K562 (cell line): ENCODE data around the gene EPB41L4B. TPM values are rescaled to one million over a fixed set of nuclear protein-coding genes. Genes with fewer than 3 reads are reported as not detected.

ENCODE experiments used
- ATAC-seq: fragments of 200-7000 bp; cut with Tn5 transposase; 3 replicates; pipeline ENCODE4 v1.9.1; 2020; ENCODE audit warnings: moderate library complexity
- BruUV-seq: library from RNA; stranded (reverse); fragments of 400-500 nt; replicated peaks from 2 replicates; lab custom pipeline; 2021; lab: Mats Ljungman, UMichigan
- CTCF ChIA-PET: fragments of 300-600 bp; formaldehyde crosslinking; extraction: SDS; loops from one replicate; lab custom pipeline; 2021; ENCODE audit warnings: low intra/inter-chr PET ratio; lab: Yijun Ruan, JAX
- POLR2A ChIA-PET: fragments of 300-600, 350-650 bp; sonication (Branson Sonifier 250); formaldehyde crosslinking; extraction: SDS; loops from one replicate; lab custom pipeline; 2021; ENCODE audit warnings: antibody characterized with exemption, inconsistent platforms; lab: Yijun Ruan, JAX
- DNase-seq, 4 experiments: peaks; one replicate each; pipeline versions ENCODE4 v3.0.0 to v3.0.0-alpha.2; 2011 to 2018; ENCODE audit warnings: low spot score in 3 of 4, mixed read lengths in 3 of 4; ENCODE audit errors: extremely low read depth in 1 of 4
- FAIRE-seq: peaks from 2 replicates; lab custom pipeline; 2011; peaks lifted over from hg19 to GRCh38; lab: Jason Lieb, UNC
- H2AFZ ChIP-seq: 2 replicates; pipeline ENCODE4 v1.6.0; 2011; ENCODE audit warnings: low read depth, low read length, control low read depth, inconsistent platforms
- H3K27ac ChIP-seq: fragments of 200-600 bp; 3 replicates; pipeline ENCODE4 v1.8.0; 2011; ENCODE audit warnings: low read depth, mild to moderate bottlenecking, control low read depth, inconsistent platforms, low read length, moderate library complexity, mixed read lengths; ENCODE audit errors: extremely low read depth
- H3K27me3 ChIP-seq, 2 experiments: fragments of 300-600 bp in 1 of 2; 2 replicates in 1 of 2; 3 replicates in 1 of 2; pipeline versions ENCODE4 v1.6.0 to v1.8.0; 2011; ENCODE audit warnings: inconsistent platforms in 2 of 2, low read length in 2 of 2, mild to moderate bottlenecking in 1 of 2, mixed read lengths in 1 of 2, moderate library complexity in 1 of 2; ENCODE audit not compliant: control insufficient read depth in 2 of 2, insufficient read depth in 2 of 2
- H3K36me3 ChIP-seq: fragments of 300-600 bp; 3 replicates; pipeline ENCODE4 v1.8.0; 2011; ENCODE audit warnings: mild to moderate bottlenecking, low read length, inconsistent platforms; ENCODE audit not compliant: control insufficient read depth, insufficient read depth
- H3K4me1 ChIP-seq, 2 experiments: fragments of 200-600 bp in 1 of 2; replicated peaks in 1 of 2; 2 replicates in 1 of 2; 3 replicates in 1 of 2; pipeline versions ENCODE4 v1.5.1 to v1.8.0; 2011; ENCODE audit warnings: inconsistent platforms in 2 of 2, low read length in 2 of 2, mild to moderate bottlenecking in 1 of 2, mixed read lengths in 1 of 2, moderate library complexity in 1 of 2; ENCODE audit not compliant: control insufficient read depth in 2 of 2, insufficient read depth in 2 of 2
- H3K4me2 ChIP-seq: 2 replicates; pipeline ENCODE4 v1.6.1; 2011; ENCODE audit warnings: low read length, control low read depth, inconsistent platforms, mixed read lengths; ENCODE audit not compliant: insufficient read depth
- H3K4me3 ChIP-seq: fragments of 200-600 bp; sonication (generic), shearing (Covaris generic); 2 replicates; pipeline ENCODE4 v1.5.1; 2016; ENCODE audit warnings: control low read depth, inconsistent platforms
- H3K79me2 ChIP-seq: fragments of 200-600 bp; 3 replicates; pipeline ENCODE4 v1.8.0; 2011; ENCODE audit warnings: low read length, inconsistent platforms; ENCODE audit not compliant: control insufficient read depth, insufficient read depth
- H3K9ac ChIP-seq, 2 experiments: 2 replicates each; pipeline versions ENCODE4 v1.6.0 to v1.6.1; 2011; ENCODE audit warnings: low read depth in 2 of 2, low read length in 2 of 2, control low read depth in 1 of 2, inconsistent platforms in 1 of 2, mild to moderate bottlenecking in 1 of 2, mixed read lengths in 1 of 2; ENCODE audit not compliant: insufficient read depth in 1 of 2
- H3K9me1 ChIP-seq: one replicate; pipeline ENCODE4 v1.6.0; 2011; ENCODE audit warnings: inconsistent platforms, mild to moderate bottlenecking, low read length, moderate library complexity; ENCODE audit not compliant: control insufficient read depth, insufficient read depth
- H3K9me3 ChIP-seq: replicated peaks from 2 replicates; pipeline ENCODE4 v1.5.1; 2011; ENCODE audit warnings: low read depth, low read length, inconsistent platforms; ENCODE audit not compliant: control insufficient read depth, insufficient read depth
- H4K20me1 ChIP-seq: replicated peaks from 2 replicates; pipeline ENCODE4 v1.6.1; 2011; ENCODE audit warnings: low read length, inconsistent platforms, mixed read lengths; ENCODE audit not compliant: control insufficient read depth, insufficient read depth
- AFF1 ChIP-seq, 2 experiments: fragments of 450-650 bp; IDR thresholded peaks; 2 replicates each; pipeline ENCODE4 v1.6.1; 2018; ENCODE audit warnings: mild to moderate bottlenecking in 2 of 2, low read depth in 1 of 2; ENCODE audit not compliant: partially characterized antibody in 2 of 2
- BCL6 ChIP-seq: fragments of 250-450 bp; sonication (Bioruptor Pico); IDR thresholded peaks from 2 replicates; pipeline ENCODE4 v1.4.0; 2020
- EHMT2 ChIP-seq: fragments of 450-650 bp; IDR thresholded peaks from 2 replicates; pipeline ENCODE4 v1.6.1; 2018; ENCODE audit warnings: antibody characterized with exemption
- KDM1A ChIP-seq, 2 experiments: fragments of 450-650 bp; IDR thresholded peaks; 2 replicates each; pipeline ENCODE4 v1.6.1; 2016; ENCODE audit warnings: mild to moderate bottlenecking in 2 of 2
- MYNN ChIP-seq, 2 experiments: sonication (generic); formaldehyde crosslinking in 1 of 2; IDR thresholded peaks; 2 replicates each; pipeline versions ENCODE4 v1.5.0 to v1.6.1; 2016 to 2020; ENCODE audit warnings: antibody characterized with exemption in 1 of 2, missing genetic modification reagents in 1 of 2
- NONO ChIP-seq, 2 experiments: fragments of 200-400 bp in 1 of 2; fragments of 450-650 bp in 1 of 2; formaldehyde crosslinking in 1 of 2; IDR thresholded peaks; 2 replicates each; pipeline ENCODE4 v1.6.1; 2017; ENCODE audit warnings: low read depth in 2 of 2, mild to moderate bottlenecking in 2 of 2, moderate library complexity in 2 of 2, low read length in 1 of 2
- RBM14 ChIP-seq: fragments of 200-400 bp; formaldehyde crosslinking; IDR thresholded peaks from 2 replicates; pipeline ENCODE4 v1.6.1; 2018; ENCODE audit warnings: low read depth, mild to moderate bottlenecking, low read length, moderate library complexity, borderline replicate concordance; ENCODE audit not compliant: insufficient read depth
- SAP30 ChIP-seq: fragments of 200-600 bp; sonication (generic); IDR thresholded peaks from 2 replicates; pipeline ENCODE4 v1.6.1; 2012; ENCODE audit warnings: borderline replicate concordance, low read depth, mild to moderate bottlenecking, moderate library complexity, low read length, control low read depth, inconsistent platforms; ENCODE audit not compliant: insufficient read depth, poor library complexity, severe bottlenecking
- TGIF2 ChIP-seq: sonication (generic); formaldehyde crosslinking; IDR thresholded peaks from 2 replicates; pipeline ENCODE4 v1.8.1; 2022; ENCODE audit warnings: mild to moderate bottlenecking, missing genetic modification reagents, moderate library complexity
- ZC3H11A ChIP-seq: IDR thresholded peaks from 2 replicates; pipeline ENCODE4 v1.6.1; 2012; ENCODE audit warnings: low read depth, low read length, improper control_type of control experiment
- in situ Hi-C: fragments of 300-500 bp; cut with MboI; formaldehyde crosslinking; loops from 4 replicates; pipeline ENCODE4 v1.15.0; 2018; ENCODE audit warnings: inconsistent platforms, mixed read lengths
- intact Hi-C: fragments of 100-400 bp; cut with micrococcal nuclease; formaldehyde crosslinking; loops from 2 replicates; pipeline ENCODE4 v1.14.2; 2022
- polyA plus RNA-seq, 8 experiments: library from polyadenylated mRNA; depleted of rRNA in 4 of 8; stranded (reverse) in 5 of 8; unstranded in 3 of 8; fragments of >200 nt; fragmentation: Nextera tagmentation in 2 of 8; fragmentation: Illumina TruSeq in 1 of 8; extraction: Ambion mirVana in 2 of 8; extraction: Trizol in 1 of 8; gene quantifications; 2 replicates each; pipeline versions ENCODE4 v1.2.1 to v1.2.3, GENCODE V29; 2011 to 2014; ENCODE audit warnings: inconsistent platforms in 1 of 8, missing spikeins in 1 of 8
- total RNA-seq, 7 experiments: library from RNA; depleted of rRNA in 6 of 7; stranded (reverse); fragments of >200 nt in 6 of 7; fragmentation: Illumina TruSeq in 2 of 7; extraction: Trizol in 2 of 7; gene quantifications; 2 replicates each; pipeline versions ENCODE4 v1.2.1 to v1.2.3, GENCODE V29; 2011 to 2021; ENCODE audit warnings: low replicate concordance in 1 of 7

Gene EPB41L4B
- total and polyA plus RNA-seq, 9 of the 15 experiments (the other 6 are each of a cell fraction or from before 2014, with no cell fraction given): 0.09 to 0.38 (median 0.21) TPM

- intact Hi-C loops: loop anchor here (10.0 kb wide), 1 partner anchor 440 kb away; no protein-coding TSS in a partner anchor
- CTCF ChIA-PET: no interaction called here
- Histone ChIP-seq H3K9me3 (no peaks in the 10 kb centered on the region), H4K20me1 (no peaks in the 10 kb centered on the region), H2AFZ (no peak overlapping the region), H3K27ac (no peak overlapping the region)
- DNase-seq: no peak
- TF ChIP-seq EHMT2: no peak
- TF ChIP-seq KDM1A (IDR thresholded peaks at IDR 0.05): no peak
- TF ChIP-seq MYNN (IDR thresholded peaks at IDR 0.05): no peak
- no peak for TF ChIP-seq MYNN (CRISPR knock-in tag; IDR thresholded peaks at IDR 0.05)
- TF ChIP-seq RBM14: no peak
- TF ChIP-seq SAP30: no peak
- no peak for TF ChIP-seq AFF1 (IDR thresholded peaks at IDR 0.05; ENCODE audit: low read depth in 1 of 2, partially characterized antibody in 2 of 2)
- TF ChIP-seq BCL6 (CRISPR knock-in tag): no peak
- no peak for TF ChIP-seq ZC3H11A
- no peak for TF ChIP-seq NONO (IDR thresholded peaks at IDR 0.05; ENCODE audit: low read depth in 2 of 2, low read length in 1 of 2)
- TF ChIP-seq TGIF2 (CRISPR knock-in tag): no peak
- TF ChIP-seq, all 486 proteins: peak for 0
- Histone ChIP-seq H3K36me3 (no peaks in the 10 kb centered on the region), H3K4me3 (no peak overlapping the region), H3K4me2 (no peak overlapping the region), H3K9me1 (no peaks in the 10 kb centered on the region), H3K27me3 (peaks cover 9 to 15% of the 10 kb centered on the region in 2 experiments; a peak in 4 of 5 replicates), H3K4me1 (peaks cover 0 to 6% of the 10 kb centered on the region in 2 experiments; a peak in 3 of 5 replicates), H3K79me2 (no peaks in the 10 kb centered on the region), H3K9ac (no peak overlapping the region)
- no TSS peak for BruUV-seq
- POLR2A ChIA-PET: no interaction called here
- in situ Hi-C loops: no loop called here
- FAIRE-seq: no peak
- ATAC-seq: no peak
Measured at GRCh38 chr9:109325089-109325488, 4.2 kb upstream of the EPB41L4B start.
